H1 (cell line): ENCODE results near the gene SVIL. TPM values are rescaled to one million over a fixed set of nuclear protein-coding genes. Genes with fewer than 3 reads are reported as not detected.

Source experiments
- CTCF ChIA-PET: fragments of 300-600 bp; sonication (Branson Sonifier 250); formaldehyde crosslinking; loops from one replicate; lab custom pipeline; 2021; ENCODE audit not compliant: partially characterized antibody; lab: Charles Lee
- POLR2A ChIA-PET: fragments of 300-600 bp; sonication (Branson Sonifier 250); formaldehyde crosslinking; loops from one replicate; lab custom pipeline; 2021; ENCODE audit warnings: inconsistent platforms; ENCODE audit not compliant: partially characterized antibody; lab: Charles Lee
- DNase-seq, 2 experiments: peaks; one replicate each; pipeline versions ENCODE4 v3.0.0 to v3.0.0-alpha.2; 2010 to 2022; ENCODE audit warnings: low spot score in 2 of 2, low read depth in 1 of 2, mixed read lengths in 1 of 2
- FAIRE-seq: peaks from 2 replicates; lab custom pipeline; 2011; peaks lifted over from hg19 to GRCh38; lab: Jason Lieb, UNC
- H2AFZ ChIP-seq: 2 replicates; pipeline ENCODE4 v1.8.1; 2012; ENCODE audit warnings: low read length, inconsistent platforms
- H2AK5ac ChIP-seq: 2 replicates; pipeline ENCODE4 v1.6.1; 2013; ENCODE audit warnings: low read depth, low read length
- H2BK120ac ChIP-seq: replicated peaks from 2 replicates; pipeline ENCODE3; 2013; ENCODE audit warnings: low read depth, low read length, inconsistent platforms
- H2BK12ac ChIP-seq: 2 replicates; pipeline ENCODE4 v1.6.1; 2013; ENCODE audit warnings: low read depth, low read length
- H2BK15ac ChIP-seq: 2 replicates; pipeline ENCODE4 v1.6.1; 2013; ENCODE audit warnings: low read length
- H2BK20ac ChIP-seq: 2 replicates; pipeline ENCODE4 v1.6.1; 2013; ENCODE audit warnings: low read length
- H2BK5ac ChIP-seq: 2 replicates; pipeline ENCODE4 v1.6.1; 2013; ENCODE audit warnings: low read depth, low read length
- H3K14ac ChIP-seq: 2 replicates; pipeline ENCODE4 v1.6.1; 2013; ENCODE audit warnings: inconsistent platforms; ENCODE audit not compliant: insufficient read length
- H3K18ac ChIP-seq: 2 replicates; pipeline ENCODE4 v1.6.1; 2013; ENCODE audit warnings: low read length; ENCODE audit errors: extremely low read depth
- H3K23ac ChIP-seq: 2 replicates; pipeline ENCODE4 v1.6.1; 2013; ENCODE audit warnings: inconsistent platforms; ENCODE audit not compliant: insufficient read length
- H3K23me2 ChIP-seq: 2 replicates; pipeline ENCODE4 v1.6.1; 2013; ENCODE audit warnings: low read depth, low read length
- H3K27ac ChIP-seq: 2 replicates; pipeline ENCODE4 v1.6.1; 2011; ENCODE audit warnings: low read depth, low read length, inconsistent platforms
- H3K27me3 ChIP-seq, 4 experiments: replicated peaks in 1 of 4; 1 replicate in 1 of 4; 2 replicates in 3 of 4; pipeline versions ENCODE4 v1.6.1 to v1.8.1; 2011 to 2013; ENCODE audit warnings: low read length in 3 of 4, mild to moderate bottlenecking in 3 of 4, inconsistent platforms in 2 of 4, mixed read lengths in 2 of 4, moderate library complexity in 1 of 4; ENCODE audit not compliant: control insufficient read depth in 3 of 4, insufficient read depth in 3 of 4; ENCODE audit errors: extremely low read depth in 1 of 4
- H3K36me3 ChIP-seq, 4 experiments: 2 replicates each; pipeline versions ENCODE4 v1.6.1 to v1.8.1; 2011 to 2013; ENCODE audit warnings: mild to moderate bottlenecking in 4 of 4, low read length in 3 of 4, moderate library complexity in 2 of 4, control low read depth in 1 of 4, inconsistent platforms in 1 of 4; ENCODE audit not compliant: insufficient read depth in 4 of 4, control insufficient read depth in 2 of 4
- H3K4ac ChIP-seq: replicated peaks from 2 replicates; pipeline ENCODE3; 2013; ENCODE audit warnings: low read length, low read depth, mixed read lengths, inconsistent platforms; ENCODE audit not compliant: insufficient read length
- H3K4me1 ChIP-seq, 4 experiments: replicated peaks in 1 of 4; 1 replicate in 1 of 4; 2 replicates in 3 of 4; pipeline versions ENCODE4 v1.6.1 to v1.8.1; 2011 to 2013; ENCODE audit warnings: low read length in 3 of 4, inconsistent platforms in 2 of 4, mixed read lengths in 1 of 4; ENCODE audit not compliant: insufficient read depth in 4 of 4, control insufficient read depth in 3 of 4
- H3K4me2 ChIP-seq, 2 experiments: 2 replicates each; pipeline versions ENCODE4 v1.6.1 to v1.8.1; 2011 to 2013; ENCODE audit warnings: low read depth in 2 of 2, low read length in 2 of 2, control low read depth in 1 of 2, inconsistent platforms in 1 of 2, mild to moderate bottlenecking in 1 of 2; ENCODE audit not compliant: insufficient read depth in 1 of 2
- H3K4me3 ChIP-seq, 4 experiments: fragments of 200-600, 300-600 bp in 1 of 4; sonication (generic), shearing (Covaris generic), sonication (Bioruptor Twin) in 1 of 4; 2 replicates each; pipeline versions ENCODE4 v1.5.1 to v1.8.1; 2011 to 2016; ENCODE audit warnings: low read length in 4 of 4, low read depth in 3 of 4, control low read depth in 2 of 4, inconsistent platforms in 2 of 4, mild to moderate bottlenecking in 2 of 4, mixed read lengths in 1 of 4, moderate library complexity in 1 of 4; ENCODE audit not compliant: insufficient read depth in 2 of 4; ENCODE audit errors: extremely low read depth in 1 of 4
- H3K56ac ChIP-seq: replicated peaks from 2 replicates; pipeline ENCODE3; 2013; ENCODE audit warnings: low read depth, mild to moderate bottlenecking, mixed read lengths, low read length, inconsistent platforms; ENCODE audit not compliant: insufficient read length
- H3K79me1 ChIP-seq: 2 replicates; pipeline ENCODE4 v1.6.1; 2013; ENCODE audit warnings: low read depth, low read length, control low read depth
- H3K79me2 ChIP-seq, 2 experiments: 2 replicates each; pipeline versions ENCODE4 v1.6.1 to v1.8.1; 2012 to 2013; ENCODE audit warnings: low read length in 2 of 2, mild to moderate bottlenecking in 2 of 2, inconsistent platforms in 1 of 2; ENCODE audit not compliant: insufficient read depth in 2 of 2, control insufficient read depth in 1 of 2
- H3K9ac ChIP-seq, 4 experiments: replicated peaks in 1 of 4; 1 replicate in 1 of 4; 2 replicates in 3 of 4; pipeline versions ENCODE4 v1.6.1 to v1.8.1; 2011 to 2013; ENCODE audit warnings: low read depth in 3 of 4, low read length in 3 of 4, control low read depth in 2 of 4, mild to moderate bottlenecking in 2 of 4, moderate library complexity in 2 of 4, inconsistent platforms in 1 of 4; ENCODE audit errors: extremely low read depth in 1 of 4
- H3K9me3 ChIP-seq, 2 experiments: 2 replicates each; pipeline versions ENCODE4 v1.6.1 to v1.8.1; 2012 to 2013; ENCODE audit warnings: mild to moderate bottlenecking in 2 of 2, moderate library complexity in 2 of 2, control low read depth in 1 of 2, inconsistent platforms in 1 of 2, low read depth in 1 of 2, low read length in 1 of 2, mixed read lengths in 1 of 2; ENCODE audit not compliant: insufficient read depth in 2 of 2
- H4K20me1 ChIP-seq, 2 experiments: replicated peaks in 1 of 2; 2 replicates each; pipeline versions ENCODE3 to v1.8.1; 2011 to 2013; ENCODE audit warnings: inconsistent platforms in 2 of 2, low read length in 2 of 2, mild to moderate bottlenecking in 1 of 2; ENCODE audit not compliant: insufficient read depth in 2 of 2, control insufficient read depth in 1 of 2
- H4K5ac ChIP-seq: 2 replicates; pipeline ENCODE4 v1.6.1; 2013; ENCODE audit warnings: low read length, low read depth, mixed read lengths, inconsistent platforms; ENCODE audit not compliant: insufficient read length
- H4K8ac ChIP-seq: 2 replicates; pipeline ENCODE4 v1.8.0; 2013; ENCODE audit warnings: mild to moderate bottlenecking, moderate library complexity, low read length, inconsistent platforms; ENCODE audit not compliant: insufficient read depth; ENCODE audit errors: extremely low read depth
- H4K91ac ChIP-seq: replicated peaks from 2 replicates; pipeline ENCODE3; 2013; ENCODE audit warnings: low read length, mixed read lengths, inconsistent platforms; ENCODE audit not compliant: insufficient read length
- CTCF ChIP-seq, 3 experiments: IDR thresholded peaks; 1 replicate in 2 of 3; 2 replicates in 1 of 3; pipeline versions ENCODE4 v1.5.1 to v1.6.1; 2011; ENCODE audit warnings: low read length in 3 of 3, mild to moderate bottlenecking in 3 of 3, inconsistent platforms in 2 of 3, low read depth in 1 of 3, moderate library complexity in 1 of 3; ENCODE audit not compliant: insufficient read depth in 1 of 3; ENCODE audit errors: control extremely low read depth in 1 of 3
- RAD21 ChIP-seq, 2 experiments: IDR thresholded peaks in 1 of 2; conservative IDR thresholded peaks in 1 of 2; 2 replicates each; pipeline ENCODE4 v1.6.1; 2011; ENCODE audit warnings: low read depth in 2 of 2, low read length in 2 of 2, improper control_type of control experiment in 1 of 2, inconsistent platforms in 1 of 2, mild to moderate bottlenecking in 1 of 2, moderate library complexity in 1 of 2
- RXRA ChIP-seq: IDR thresholded peaks from 2 replicates; pipeline ENCODE4 v1.6.1; 2011; ENCODE audit warnings: low read depth, mild to moderate bottlenecking, low read length, moderate library complexity; ENCODE audit not compliant: insufficient read depth
- WGBS, 2 experiments: shearing (Covaris generic) in 1 of 2; methylation state at CpG; one replicate each; pipeline versions ENCODE4 v1.1.6 to v1.1.7; 2013 to 2015; ENCODE audit warnings: low lambda C conversion rate in 2 of 2, mixed read lengths in 2 of 2, inconsistent platforms in 1 of 2, low coverage in 1 of 2, missing lambda C conversion rate in 1 of 2; ENCODE audit not compliant: insufficient replicate concordance in 2 of 2, insufficient coverage in 1 of 2, insufficient read length in 1 of 2; ENCODE audit errors: extremely low coverage in 1 of 2, missing lambda C conversion rate in 1 of 2; 5-methylcytosine and 5-hydroxymethylcytosine counted together
- polyA plus RNA-seq, 7 experiments: library from polyadenylated mRNA; depleted of rRNA in 3 of 7; stranded (reverse) in 5 of 7; unstranded in 2 of 7; fragments of >200 nt in 5 of 7; fragments of 200-250 nt in 2 of 7; gene quantifications; 1 replicate in 5 of 7; 2 replicates in 1 of 7; 4 replicates in 1 of 7; pipeline versions ENCODE4 v1.2.1 to v1.2.3, GENCODE V29; 2011 to 2013; ENCODE audit warnings: missing spikeins in 2 of 7, mixed read lengths in 2 of 7
- total RNA-seq: library from RNA; stranded (reverse); fragmentation: NEBNext Ultra II Directional; extraction: Animal tissue kit (Norgen Biotek cat#: 25700); gene quantifications from 2 replicates; pipeline ENCODE4 v1.2.1, GENCODE V29; 2021

Gene SVIL
- total and polyA plus RNA-seq, 2 of the 8 experiments (the other 6 are each of a cell fraction or from before 2014, with no cell fraction given) = 4.7 to 15.4 TPM

GRCh38 chr10:29465384-29465783 is 169.4 kb downstream of the SVIL start:
- ChIA-PET CTCF (interaction anchor here (0.6 to 3.2 kb wide), 15 partner anchors 9 to 547 kb away, joined by 3 to 14 read pairs (median 3); no protein-coding TSS in a partner anchor), POLR2A (no interaction called here)
- FAIRE-seq = no peak
- Histone ChIP-seq H2BK15ac (no peak overlapping the region), H3K23me2 (no peaks in the 10 kb centered on the region), H2AK5ac (no peak overlapping the region), H2AFZ (no peak overlapping the region), H4K91ac (no peak overlapping the region), H3K4me1 (no peaks in the 10 kb centered on the region; a peak in 1 of 7 replicates), H3K4ac (no peak overlapping the region), H3K23ac (no peak overlapping the region), H4K5ac (no peak overlapping the region), H3K18ac (no peak overlapping the region), H3K79me2 (no peaks in the 10 kb centered on the region), H3K9ac (no peak overlapping the region), H3K9me3 (no peaks in the 10 kb centered on the region), H3K56ac (no peak overlapping the region), H3K36me3 (peaks cover 0 to 12% (median 0%) of the 10 kb centered on the region in 4 experiments; a peak in 5 of 8 replicates), H4K8ac (no peak overlapping the region), H2BK20ac (no peak overlapping the region), H3K14ac (no peak overlapping the region), H3K27me3 (no peaks in the 10 kb centered on the region), H2BK5ac (no peak overlapping the region), H3K4me2 (no peak overlapping the region), H2BK120ac (no peak overlapping the region), H3K27ac (no peak overlapping the region), H3K4me3 (no peak overlapping the region), H4K20me1 (peaks cover 2% of the 10 kb centered on the region in 2 experiments), H2BK12ac (no peak overlapping the region), H3K79me1 (no peaks in the 10 kb centered on the region)
- TF ChIP-seq RXRA = no peak
- peak; percentile 51 to 76 (median 63) for TF ChIP-seq CTCF (IDR thresholded peaks at IDR 0.05; ENCODE audit: control extremely low read depth in 1 of 3, insufficient read depth in 1 of 3, low read depth in 1 of 3, low read length in 3 of 3)
- TF ChIP-seq RAD21 (IDR thresholded peaks at IDR 0.05 in 1 of 2, conservative IDR thresholded peaks at IDR 0.05 in 1 of 2; ENCODE audit: low read depth in 2 of 2, low read length in 2 of 2) = peak; percentile 15 to 27; a peak in 2 of 4 replicates
- DNase-seq = no peak
- WGBS, 2 experiments = 79% methylated on average over 8 of the region's 8 CpGs; no CpG with 5 or more reads in 1 of the 2 experiments
